Mucosa of gallbladder (tissue), 1 donor: ENCODE data around the gene JMJD8. TPM values are rescaled to one million over a fixed set of nuclear protein-coding genes. Genes with fewer than 3 reads are reported as not detected.

Source experiments
- DNase-seq: peaks from one replicate; pipeline ENCODE4 v3.0.0-alpha.2; 2020; ENCODE audit warnings: low spot score
- total RNA-seq: library from RNA; stranded (reverse); gene quantifications from one replicate; pipeline ENCODE4 v1.2.1, GENCODE V29; 2021
- donor health status: DM: no; HTN: no; CAD: no.

JMJD8 gene
- total RNA-seq, 1 donor from 2014 or later, result 66.7 TPM

DNA sequence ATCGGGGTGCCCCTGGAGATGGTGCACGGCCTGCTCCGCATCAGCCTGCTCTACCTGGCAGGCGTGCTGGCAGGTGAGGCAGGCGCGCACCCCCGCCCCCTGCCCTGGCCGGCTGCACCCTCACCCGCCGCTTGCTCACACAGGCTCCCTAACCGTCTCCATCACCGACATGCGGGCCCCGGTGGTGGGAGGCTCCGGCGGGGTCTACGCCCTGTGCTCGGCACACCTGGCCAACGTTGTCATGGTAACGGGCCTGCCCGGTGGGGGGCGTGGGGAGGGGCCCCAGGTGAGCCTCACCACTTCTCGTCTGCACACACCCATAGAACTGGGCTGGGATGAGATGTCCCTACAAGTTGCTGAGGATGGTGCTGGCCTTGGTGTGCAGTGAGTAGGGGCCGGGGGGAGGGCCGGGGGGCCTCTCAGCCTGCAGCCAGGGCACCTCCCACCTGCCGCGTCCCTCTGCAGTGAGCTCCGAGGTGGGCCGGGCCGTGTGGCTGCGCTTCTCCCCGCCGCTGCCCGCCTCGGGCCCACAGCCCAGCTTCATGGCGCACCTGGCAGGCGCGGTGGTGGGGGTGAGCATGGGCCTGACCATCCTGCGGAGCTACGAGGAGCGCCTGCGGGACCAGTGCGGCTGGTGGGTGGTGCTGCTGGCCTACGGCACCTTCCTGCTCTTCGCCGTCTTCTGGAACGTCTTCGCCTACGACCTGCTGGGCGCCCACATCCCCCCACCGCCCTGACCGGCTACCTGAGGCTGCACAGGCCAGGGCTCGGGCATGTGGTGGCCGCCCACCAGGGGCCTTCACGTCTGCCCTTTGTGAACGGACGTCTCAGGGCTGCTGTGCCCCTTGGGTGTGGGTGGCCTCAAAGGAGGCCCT lies 6.6 kb downstream of the JMJD8 start:
- no peak for DNase-seq

DNA sequence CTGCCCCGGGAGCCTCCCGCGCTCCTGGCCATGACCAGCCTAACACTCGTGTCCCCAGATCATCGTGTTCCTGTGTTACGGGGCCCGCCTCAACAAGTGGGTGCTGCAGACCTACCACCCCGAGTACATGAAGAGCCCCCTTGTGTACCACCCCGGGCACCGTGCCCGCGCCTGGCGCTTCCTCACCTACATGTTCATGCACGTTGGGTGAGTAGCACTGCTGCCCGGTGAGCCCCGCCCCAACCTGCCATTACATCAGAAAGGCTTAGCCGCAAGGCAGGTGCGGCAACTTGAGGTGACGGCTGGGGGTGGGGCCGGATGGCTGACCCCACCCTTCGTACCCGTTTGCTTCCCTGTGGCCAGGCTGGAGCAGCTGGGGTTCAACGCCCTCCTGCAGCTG lies 7.2 kb downstream of the JMJD8 start:
- peak; percentile 56 for DNase-seq

DNA sequence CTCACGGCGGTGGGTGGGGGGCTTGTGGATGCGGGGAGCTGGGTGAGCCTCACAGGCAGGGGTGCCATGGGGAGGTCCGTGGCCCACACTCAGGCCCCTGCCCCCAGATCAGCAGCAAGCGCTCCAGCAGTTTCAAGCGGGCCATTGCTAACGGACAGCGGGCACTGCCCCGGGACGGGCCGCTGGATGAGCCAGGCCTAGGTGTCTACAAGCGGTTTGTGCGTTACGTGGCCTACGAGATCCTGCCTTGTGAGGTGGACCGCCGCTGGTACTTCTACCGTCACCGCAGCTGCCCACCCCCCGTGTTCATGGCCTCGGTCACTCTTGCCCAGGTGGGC lies 7.6 kb downstream of the JMJD8 start:
- DNase-seq, result no peak

DNA sequence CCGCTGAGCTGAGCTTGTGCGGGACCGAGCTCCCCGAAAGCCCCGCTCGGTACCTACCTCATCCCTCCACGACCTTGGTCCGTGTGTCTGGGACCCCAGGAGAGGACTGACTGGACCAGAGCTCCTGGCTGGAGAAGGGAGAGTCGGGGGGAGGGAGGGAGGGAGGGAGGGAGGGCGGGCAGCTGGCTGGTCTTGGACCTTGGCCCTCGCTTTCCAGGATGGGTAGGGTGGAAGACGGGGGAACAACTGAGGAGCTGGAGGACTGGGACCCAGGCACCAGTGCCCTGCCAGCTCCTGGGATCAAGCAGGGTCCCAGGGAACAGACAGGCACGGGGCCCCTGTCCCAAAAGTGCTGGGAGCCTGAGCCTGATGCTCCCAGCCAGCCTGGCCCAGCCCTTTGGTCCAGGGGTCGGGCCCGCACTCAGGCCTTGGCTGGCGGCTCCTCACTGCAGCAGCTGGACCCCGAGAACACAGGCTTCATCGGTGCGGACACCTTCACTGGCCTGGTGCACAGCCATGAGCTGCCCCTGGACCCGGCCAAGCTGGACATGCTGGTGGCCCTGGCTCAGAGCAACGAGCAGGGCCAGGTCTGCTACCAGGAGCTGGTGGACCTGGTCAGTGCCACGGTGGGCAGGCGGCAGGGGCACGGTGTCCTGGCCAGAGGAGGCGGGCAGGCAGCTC lies 8.1 kb downstream of the JMJD8 start:
- DNase-seq, result no peak

DNA sequence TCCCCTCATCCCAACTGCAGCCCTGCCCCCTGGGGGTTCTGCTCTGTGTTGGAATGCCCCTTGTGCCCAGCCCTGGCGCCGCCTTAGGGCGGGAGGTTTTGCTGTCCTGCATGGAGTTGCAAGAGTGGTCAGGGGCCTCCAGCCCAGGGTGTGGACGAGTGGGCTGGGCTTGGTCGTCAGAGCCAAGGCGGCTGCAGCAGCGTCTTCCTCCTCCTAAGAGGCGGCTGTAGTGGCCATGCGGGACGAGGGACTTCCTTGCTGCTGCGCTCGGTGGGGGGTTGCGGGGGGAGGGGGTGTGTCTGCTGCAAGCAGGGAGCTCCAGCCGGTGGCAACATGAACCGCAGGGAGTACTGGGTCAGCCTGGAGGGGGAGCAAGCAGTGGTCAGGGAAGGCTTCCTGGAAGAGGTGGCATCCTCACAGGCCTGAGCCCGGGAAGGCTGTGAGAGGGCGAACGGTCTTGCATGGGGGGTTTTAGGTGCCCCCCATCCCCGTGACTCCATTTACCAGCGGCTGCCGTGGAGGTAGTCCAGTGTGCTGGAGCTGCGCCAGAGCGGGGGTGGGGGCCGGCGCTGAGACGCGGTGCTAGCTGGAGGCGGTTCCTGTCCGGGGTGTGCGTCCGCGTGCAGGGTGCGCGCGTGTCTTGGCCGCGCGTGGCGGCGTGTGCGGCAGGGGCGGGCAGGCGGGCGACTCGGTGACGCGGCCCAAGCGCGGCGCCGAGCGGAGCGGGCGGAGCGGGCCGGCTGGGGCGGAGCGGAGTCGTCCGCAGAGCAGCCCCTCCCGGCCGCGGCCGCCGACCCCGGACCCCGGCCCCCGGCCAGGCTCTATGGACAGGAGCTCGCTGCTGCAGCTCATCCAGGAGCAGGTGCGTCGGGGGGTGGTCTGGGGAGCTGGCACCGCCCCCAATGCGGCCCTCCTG lies 8.9 kb downstream of the JMJD8 start, which contains the start of gene RHBDL1:
RHBDL1 (plus strand) TSS at position 704 of the 916 bp plus-strand sequence; CDS start at position 824, 120 bp downstream.
- no peak for DNase-seq

DNA sequence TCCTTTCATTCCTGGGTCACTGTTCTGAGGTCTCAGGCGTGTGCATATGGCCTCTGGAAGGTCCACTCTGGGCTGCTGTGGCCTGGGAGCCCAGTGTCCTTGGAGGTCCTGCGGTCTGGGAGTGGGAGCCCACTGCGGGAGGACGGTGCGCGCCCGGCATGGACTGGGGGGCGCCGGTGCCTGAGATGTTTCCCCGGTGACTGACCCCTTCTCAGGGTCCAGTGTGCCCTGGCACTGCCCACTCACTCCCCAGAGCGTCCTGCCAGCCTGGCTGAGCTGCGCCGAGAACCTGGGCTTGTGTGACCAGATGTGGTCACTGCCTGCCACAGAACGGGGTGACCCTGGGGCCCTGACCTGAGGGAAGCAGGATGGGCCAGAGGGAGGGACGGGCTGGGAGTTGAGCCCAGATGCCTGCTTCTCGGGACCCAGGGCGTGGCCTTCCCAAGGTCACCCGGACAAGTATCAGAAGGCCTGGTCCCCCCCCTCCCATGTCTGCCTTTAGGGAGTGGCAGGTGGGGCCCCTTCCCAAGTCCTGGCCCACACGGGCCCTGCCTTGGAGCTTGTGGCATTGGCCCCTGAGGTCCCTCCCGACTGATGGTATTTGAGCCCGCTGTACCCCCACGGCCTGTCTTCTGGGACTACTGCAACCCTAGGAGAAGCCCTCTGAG lies 9.8 kb downstream of the JMJD8 start:
- no peak for DNase-seq

DNA sequence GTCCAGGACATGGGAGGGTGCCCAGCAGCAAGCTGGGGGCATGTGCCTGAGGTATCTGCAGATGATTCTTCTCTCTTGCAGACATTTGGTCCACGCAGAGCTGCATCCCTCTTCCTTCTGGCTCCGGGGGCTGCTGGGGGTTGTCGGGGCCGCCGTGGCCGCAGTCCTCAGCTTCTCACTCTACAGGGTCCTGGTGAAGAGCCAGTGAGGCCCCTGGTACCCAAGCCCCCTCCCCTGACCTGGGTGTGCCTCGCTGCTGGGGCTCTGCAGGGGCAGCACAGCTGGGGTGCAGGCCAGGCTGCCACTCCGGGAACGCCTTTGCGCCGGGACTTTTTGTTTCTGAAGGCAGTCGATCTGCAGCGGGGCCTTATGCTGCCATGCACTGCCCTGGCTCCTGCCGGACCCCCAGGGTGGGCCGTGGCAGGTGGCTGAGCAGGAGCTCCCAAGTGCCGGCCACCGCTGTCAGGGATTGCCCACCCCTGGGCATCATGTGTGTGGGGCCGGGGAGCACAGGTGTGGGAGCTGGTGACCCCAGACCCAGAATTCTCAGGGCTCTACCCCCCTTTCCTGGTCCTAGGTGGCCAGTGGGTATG lies 10.6 kb downstream of the JMJD8 start:
- DNase-seq, result no peak

DNA sequence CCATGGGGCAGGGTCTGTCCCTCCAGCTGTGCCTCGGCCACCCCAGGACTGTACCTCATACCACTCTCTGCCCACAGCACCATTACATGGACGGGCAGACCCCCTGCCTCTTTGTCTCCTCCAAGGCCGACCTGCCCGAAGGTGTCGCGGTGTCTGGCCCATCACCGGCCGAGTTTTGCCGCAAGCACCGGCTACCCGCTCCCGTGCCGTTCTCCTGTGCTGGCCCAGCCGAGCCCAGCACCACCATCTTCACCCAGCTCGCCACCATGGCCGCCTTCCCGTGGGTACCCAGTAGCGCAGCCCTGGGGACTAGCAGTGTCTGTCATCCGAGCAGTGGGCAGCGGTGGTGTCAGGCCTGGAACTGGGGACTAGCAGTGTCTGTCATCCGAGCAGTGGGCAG lies 11.3 kb downstream of the JMJD8 start:
- DNase-seq, result no peak

DNA sequence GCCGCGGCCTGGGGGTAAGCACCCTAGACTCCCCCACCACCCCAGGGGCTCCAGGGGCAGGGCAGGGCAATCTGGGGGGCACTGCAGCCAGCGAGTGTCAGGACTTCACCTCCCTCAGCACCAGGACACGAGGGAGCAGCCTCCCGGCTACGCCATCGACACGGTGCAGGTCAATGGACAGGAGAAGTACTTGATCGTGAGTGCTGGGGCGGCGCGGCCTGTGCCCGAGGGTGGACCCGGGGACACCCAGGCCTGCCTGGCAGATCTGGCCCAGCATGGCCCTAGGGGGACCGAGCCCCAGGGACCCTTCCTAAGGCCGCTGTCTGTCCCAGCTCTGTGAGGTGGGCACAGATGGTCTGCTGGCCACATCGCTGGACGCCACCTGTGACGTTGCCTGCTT lies 11.8 kb downstream of the JMJD8 start:
- DNase-seq, result no peak

DNA sequence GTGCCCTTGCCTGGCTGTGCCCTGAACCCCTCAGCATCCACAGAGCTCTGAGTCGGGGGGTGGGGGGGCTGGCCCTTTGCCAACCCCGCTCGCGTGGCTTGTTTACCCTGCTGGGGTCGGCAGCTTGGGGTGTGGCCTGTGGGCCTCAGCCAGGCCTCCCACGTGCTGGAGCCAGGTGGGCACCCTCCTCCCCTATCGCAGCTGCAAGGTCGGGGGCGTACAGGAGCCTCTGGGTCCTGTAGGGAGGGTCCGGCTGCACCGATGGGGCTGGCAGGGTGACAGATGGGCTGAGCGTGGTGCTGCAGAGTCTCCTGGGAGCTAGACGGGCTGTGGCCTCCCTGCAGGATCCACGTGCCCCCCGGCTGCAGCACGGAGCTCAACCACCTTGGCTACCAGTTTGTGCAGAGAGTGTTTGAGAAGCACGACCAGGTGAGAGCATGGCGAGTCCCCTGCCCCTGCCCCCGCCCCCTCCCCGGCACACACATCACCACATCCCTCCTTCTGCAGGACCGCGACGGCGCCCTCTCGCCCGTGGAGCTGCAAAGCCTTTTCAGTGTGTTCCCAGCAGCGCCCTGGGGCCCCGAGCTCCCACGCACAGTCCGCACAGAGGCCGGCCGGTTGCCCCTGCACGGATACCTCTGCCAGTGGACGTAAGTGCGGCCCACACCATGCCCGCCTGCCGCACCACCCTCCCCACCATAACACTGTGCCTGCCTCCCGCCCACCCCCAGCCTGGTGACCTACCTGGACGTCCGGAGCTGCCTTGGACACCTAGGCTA lies 12.6 kb downstream of the JMJD8 start:
- no peak for DNase-seq

DNA sequence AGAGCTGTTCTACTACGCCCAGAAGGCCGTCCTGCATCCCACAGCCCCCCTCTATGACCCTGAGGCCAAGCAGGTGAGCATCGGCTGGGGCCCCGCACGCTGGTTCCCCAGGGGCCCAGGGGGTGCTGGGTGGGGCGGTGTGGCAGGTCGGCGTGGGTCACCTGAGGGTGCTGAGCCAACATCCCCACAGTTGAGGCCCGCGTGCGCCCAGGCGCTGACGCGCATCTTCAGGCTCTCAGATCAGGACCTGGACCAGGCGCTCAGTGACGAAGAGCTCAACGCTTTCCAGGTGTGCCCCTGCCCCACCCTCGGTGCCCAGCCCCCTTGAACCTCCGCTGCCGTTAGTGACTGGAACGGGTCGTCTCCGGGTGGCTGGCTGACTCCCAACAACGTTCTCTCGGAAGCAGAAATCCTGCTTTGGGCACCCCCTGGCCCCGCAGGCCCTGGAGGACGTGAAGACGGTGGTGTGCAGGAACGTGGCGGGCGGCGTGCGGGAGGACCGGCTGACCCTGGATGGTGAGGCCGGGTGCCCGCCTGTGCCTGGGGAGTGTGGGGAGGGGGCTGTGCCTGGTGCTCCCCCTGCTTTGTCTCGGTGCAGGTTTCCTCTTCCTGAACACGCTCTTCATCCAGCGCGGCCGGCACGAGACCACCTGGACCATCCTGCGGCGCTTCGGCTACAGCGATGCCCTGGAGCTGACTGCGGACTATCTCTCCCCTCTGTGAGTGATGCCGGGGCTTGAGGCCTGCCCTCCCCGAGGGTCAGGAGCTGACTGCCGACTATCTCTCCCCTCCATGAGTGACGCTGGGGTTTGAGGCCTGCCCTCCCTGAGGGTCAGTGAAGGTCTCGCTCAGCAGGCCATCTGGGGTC lies 13.4 kb downstream of the JMJD8 start:
- no peak for DNase-seq

DNA sequence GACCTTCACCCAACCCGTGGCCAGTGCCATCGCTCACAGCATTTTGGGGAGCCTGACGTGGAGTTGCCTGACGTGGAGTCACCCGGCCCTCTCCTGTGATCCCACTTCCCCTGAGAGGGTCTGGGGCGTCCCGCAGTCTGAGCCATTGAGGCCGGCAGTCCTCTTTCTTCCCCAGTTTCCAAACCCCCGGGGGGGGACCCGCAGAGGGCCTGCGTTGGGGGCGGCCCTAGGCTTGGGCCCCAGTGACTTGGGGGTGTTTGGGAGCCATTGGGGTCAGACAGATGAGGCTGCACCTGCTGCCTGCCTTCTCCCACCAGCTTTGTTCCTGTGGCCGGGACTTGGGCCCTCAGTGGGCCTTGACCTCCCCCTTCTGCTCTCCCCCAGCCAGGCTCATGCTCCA lies 14.5 kb downstream of the JMJD8 start:
- no peak for DNase-seq

DNA sequence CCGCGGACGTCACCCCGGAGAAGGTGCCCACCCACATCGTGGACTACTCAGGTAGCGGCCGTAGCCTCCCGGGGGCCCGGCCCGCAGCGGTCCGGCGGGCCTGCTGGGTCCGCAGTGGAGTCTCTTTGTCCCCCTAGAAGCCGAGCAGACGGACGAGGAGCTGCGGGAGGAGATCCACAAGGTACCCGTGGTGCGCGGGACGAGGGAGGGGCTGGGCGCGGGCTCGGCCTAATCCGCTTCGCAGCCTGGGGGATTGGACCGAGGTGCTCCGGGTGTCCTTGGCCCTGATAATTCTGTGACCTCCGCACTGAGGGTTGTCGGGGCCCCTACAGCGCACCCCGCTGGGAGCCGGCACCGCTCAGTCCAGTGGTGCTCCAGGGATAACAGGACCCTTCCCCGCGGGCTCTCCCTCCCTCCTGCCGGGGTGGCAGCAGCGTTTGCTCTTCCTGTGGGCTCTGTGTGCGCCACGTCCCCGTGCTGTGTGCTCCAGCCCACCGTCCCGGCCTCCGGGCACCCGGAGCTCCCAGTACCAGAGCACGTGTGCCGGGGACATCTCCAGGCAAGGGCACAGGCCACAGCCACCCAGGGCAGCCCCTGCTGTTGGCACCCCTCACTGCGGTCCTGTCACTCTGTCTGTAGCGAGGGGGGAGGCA lies 15.5 kb downstream of the JMJD8 start:
- DNase-seq, result no peak

DNA sequence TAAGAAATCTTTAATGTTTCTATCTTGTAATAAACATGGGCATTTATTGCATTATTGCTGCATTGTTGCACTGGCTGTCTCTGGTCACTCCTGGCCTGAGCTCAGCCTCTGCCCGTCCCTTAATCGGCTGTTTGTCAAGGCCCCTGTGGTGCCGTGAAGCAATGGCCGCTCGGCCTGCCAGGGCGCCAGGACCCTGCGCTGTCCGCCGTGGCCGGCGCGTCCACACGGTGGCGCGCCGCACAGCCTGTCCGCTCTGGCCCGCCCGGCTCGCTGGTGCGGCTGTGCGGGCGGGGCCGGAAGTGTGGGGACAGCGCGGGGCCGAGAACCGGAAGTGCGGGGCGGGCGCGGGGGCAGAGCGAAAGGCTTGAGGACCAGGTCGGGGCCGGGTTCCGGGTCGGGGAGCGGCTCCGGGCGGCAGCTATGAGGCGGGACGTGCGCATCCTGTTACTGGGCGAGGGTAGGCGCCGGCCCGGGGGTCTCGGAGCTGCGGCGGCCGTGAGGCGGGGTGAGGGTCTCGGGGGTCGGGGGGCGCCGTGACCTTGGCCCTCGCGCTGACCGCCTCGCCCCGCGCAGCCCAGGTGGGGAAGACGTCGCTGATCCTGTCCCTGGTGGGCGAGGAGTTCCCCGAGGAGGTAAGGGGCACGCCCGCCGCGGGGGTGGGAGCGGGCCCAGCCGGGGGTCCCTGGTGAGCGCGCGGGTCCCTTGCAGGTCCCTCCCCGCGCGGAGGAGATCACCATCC lies 16.2 kb downstream of the JMJD8 start, which contains the start of gene RHOT2:
RHOT2 (plus strand) TSS at position 353 of the 739 bp plus-strand sequence; CDS start at position 421, 68 bp downstream.
- peak; percentile 93 for DNase-seq

DNA sequence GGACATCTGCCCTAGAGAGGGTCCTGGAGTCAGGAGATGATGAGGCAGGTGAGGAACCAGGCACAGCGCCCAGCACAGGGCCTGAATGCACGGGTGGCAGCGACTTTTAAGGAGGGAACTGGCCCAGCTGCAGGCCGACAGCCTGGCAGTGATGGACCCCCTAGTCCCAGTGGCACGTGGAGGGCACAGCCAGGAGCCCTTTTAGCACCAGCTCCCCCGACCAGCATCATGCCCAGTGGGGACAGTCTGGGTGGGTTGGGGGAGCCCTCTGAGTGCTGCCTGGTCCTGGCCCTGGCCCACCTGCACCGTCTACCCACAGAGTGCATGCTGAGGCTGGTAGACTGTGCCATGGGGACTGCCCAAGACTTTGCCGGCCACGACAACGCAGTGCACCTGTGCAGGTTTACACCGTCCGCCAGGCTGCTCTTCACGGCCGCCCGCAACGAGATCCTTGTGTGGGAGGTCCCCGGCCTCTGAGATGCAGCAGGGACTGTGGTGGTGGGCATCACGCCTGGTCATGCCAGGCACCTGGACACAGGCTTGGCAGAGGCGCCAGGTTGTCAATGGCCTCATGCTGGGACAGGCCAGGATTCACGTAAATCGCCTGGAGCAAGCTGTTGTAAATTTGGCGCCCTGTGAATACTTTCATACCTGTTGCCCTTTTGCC lies 16.9 kb downstream of the JMJD8 start:
- DNase-seq, result no peak

DNA sequence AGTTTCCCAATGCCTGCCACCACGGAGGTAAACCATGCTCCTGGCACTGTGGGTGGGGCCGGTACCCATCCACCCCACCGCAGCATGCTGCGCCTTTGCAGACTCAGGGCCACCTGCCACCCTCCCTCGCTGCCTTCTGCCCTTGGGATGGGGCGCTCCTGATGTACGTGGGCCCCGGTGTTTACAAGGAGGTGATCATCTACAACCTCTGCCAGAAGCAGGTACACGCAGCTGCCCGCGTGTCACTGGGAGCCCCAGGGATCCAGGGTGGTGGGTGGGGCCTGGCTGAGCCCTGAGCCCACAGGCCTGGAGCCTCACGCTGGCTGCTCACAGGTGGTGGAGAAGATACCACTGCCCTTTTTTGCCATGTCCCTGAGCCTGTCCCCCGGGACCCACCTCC lies 17.6 kb downstream of the JMJD8 start:
- DNase-seq, result no peak

DNA sequence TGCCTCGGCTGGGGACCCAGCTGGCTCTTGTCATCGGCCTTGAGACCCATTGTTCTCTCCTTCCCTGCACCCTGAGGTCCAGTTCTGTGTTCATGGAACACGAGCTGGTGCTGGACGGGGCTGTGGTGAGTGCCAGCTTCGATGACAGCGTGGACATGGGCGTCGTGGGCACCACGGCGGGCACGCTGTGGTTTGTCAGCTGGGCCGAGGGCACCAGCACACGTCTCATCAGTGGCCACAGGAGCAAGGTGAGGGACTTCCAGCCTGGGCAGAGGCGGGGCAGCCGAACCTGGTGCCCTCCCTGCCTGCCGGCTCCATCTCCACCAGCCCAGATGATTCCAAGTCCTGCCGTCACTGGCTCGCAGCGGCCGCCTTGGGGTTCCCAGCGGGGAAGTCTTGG lies 21.5 kb downstream of the JMJD8 start:
- DNase-seq, result no peak

DNA sequence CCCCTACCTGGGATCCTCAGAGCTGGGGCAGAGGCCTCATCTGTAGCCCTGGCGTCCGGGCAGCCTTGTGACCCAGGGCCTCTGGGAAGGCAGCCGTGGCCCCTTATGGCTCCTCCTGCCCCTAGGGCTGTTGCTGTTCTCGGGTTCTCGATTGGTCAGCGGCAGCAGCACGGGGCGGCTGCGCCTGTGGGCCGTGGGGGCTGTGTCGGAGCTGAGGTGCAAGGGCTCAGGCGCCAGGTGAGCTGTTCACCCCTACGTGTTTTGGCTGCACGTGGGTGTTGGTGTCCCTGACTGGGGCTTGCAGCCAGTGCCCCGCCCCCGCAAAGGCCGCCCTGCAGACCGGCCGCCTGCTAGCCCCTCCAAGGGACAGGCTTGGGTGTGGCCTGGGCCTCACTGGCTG lies 22.0 kb downstream of the JMJD8 start:
- no peak for DNase-seq
